GM21515 (cell line): ENCODE measurements around the gene GNA12.

Source experiments
- ATAC-seq: cut with Tn5 transposase; IDR thresholded peaks from one replicate; pipeline ENCODE4 v1.9.1; 2021; ENCODE audit not compliant: unreplicated experiment

GNA12 gene

GRCh38 chr7:2805213-2805944, 38.7 kb downstream of the GNA12 start:
- no peak for ATAC-seq

GRCh38 chr7:2804227-2804763, 39.8 kb downstream of the GNA12 start:
- no peak for ATAC-seq

GRCh38 chr7:2803755-2804154, 40.4 kb downstream of the GNA12 start:
- no peak for ATAC-seq

GRCh38 chr7:2803342-2803692, 40.8 kb downstream of the GNA12 start:
- no peak for ATAC-seq

GRCh38 chr7:2802504-2803341, 41.4 kb downstream of the GNA12 start:
- no peak for ATAC-seq

GRCh38 chr7:2802101-2802500, 42.0 kb downstream of the GNA12 start:
- ATAC-seq, result no peak

- ATAC-seq, result no peak
Measured at GRCh38 chr7:2800931-2801688, 43.0 kb downstream of the GNA12 start.

GRCh38 chr7:2800220-2800930, 43.7 kb downstream of the GNA12 start:
- ATAC-seq, result no peak

- no peak for ATAC-seq
Measured at GRCh38 chr7:2799253-2799652, 44.9 kb downstream of the GNA12 start.

GRCh38 chr7:2798669-2799068, 45.4 kb downstream of the GNA12 start:
- ATAC-seq, result no peak

- no peak for ATAC-seq
Measured at GRCh38 chr7:2796358-2797352, 47.5 kb downstream of the GNA12 start.

- ATAC-seq, result no peak
Measured at GRCh38 chr7:2795906-2796305, 48.2 kb downstream of the GNA12 start.

- no peak for ATAC-seq
Measured at GRCh38 chr7:2794836-2795636, 49.1 kb downstream of the GNA12 start.

- no peak for ATAC-seq
Measured at GRCh38 chr7:2792856-2793487, 51.1 kb downstream of the GNA12 start.

- no peak for ATAC-seq
Measured at GRCh38 chr7:2792235-2792634, 51.9 kb downstream of the GNA12 start.

GRCh38 chr7:2791390-2791789, 52.7 kb downstream of the GNA12 start:
- ATAC-seq, result no peak

- ATAC-seq, result no peak
Measured at GRCh38 chr7:2787251-2787951, 56.7 kb downstream of the GNA12 start.
